HepG2 (cell line): Measurements from ENCODE around the gene SLC16A14. TPM values are rescaled to one million over a fixed set of nuclear protein-coding genes. Genes with fewer than 3 reads are reported as not detected.

ENCODE experiments used
- ATAC-seq: fragments of 200-7000 bp; cut with Tn5 transposase; 3 replicates; pipeline ENCODE4 v1.9.1; 2020; ENCODE audit warnings: mild to moderate bottlenecking, moderate library complexity
- BruUV-seq: library from RNA; stranded (reverse); fragments of 400-500 nt; replicated peaks from 2 replicates; lab custom pipeline; 2021; lab: Mats Ljungman, UMichigan
- CTCF ChIA-PET: fragments of 300-600 bp; formaldehyde crosslinking; extraction: SDS; loops from one replicate; lab custom pipeline; 2021; ENCODE audit warnings: low total read pairs, inconsistent platforms, low intra/inter-chr PET ratio; lab: Yijun Ruan, JAX
- POLR2A ChIA-PET: fragments of 350-600 bp; sonication (Branson Sonifier 250); formaldehyde crosslinking; loops from one replicate; lab custom pipeline; 2020; ENCODE audit warnings: antibody characterized with exemption, inconsistent platforms; lab: Yijun Ruan, JAX
- DNase-seq: peaks from one replicate; pipeline ENCODE4 v3.0.0-alpha.2; 2015; ENCODE audit warnings: low spot score
- FAIRE-seq: peaks from 3 replicates; lab custom pipeline; 2011; peaks lifted over from hg19 to GRCh38; lab: Jason Lieb, UNC
- H2AFZ ChIP-seq: one replicate; pipeline ENCODE4 v1.6.1; 2011; ENCODE audit warnings: low read length, inconsistent platforms
- H3K27ac ChIP-seq: fragments of 300-600 bp; 3 replicates; pipeline ENCODE4 v1.8.0; 2011; ENCODE audit warnings: mixed run types, mild to moderate bottlenecking, mixed read lengths, low read length, inconsistent platforms; ENCODE audit not compliant: insufficient read depth; ENCODE audit errors: extremely low read length
- H3K27me3 ChIP-seq, 2 experiments: fragments of 200-600 bp in 1 of 2; 2 replicates in 1 of 2; 3 replicates in 1 of 2; pipeline versions ENCODE4 v1.6.0 to v1.8.0; 2011; ENCODE audit warnings: low read length in 2 of 2, mild to moderate bottlenecking in 2 of 2, moderate library complexity in 2 of 2, inconsistent platforms in 1 of 2; ENCODE audit not compliant: insufficient read depth in 2 of 2, control insufficient read depth in 1 of 2
- H3K36me3 ChIP-seq, 2 experiments: fragments of 200-600 bp in 1 of 2; replicated peaks in 1 of 2; 2 replicates in 1 of 2; 3 replicates in 1 of 2; pipeline versions ENCODE4 v1.5.1 to v1.8.0; 2011; ENCODE audit warnings: low read length in 2 of 2, inconsistent platforms in 1 of 2; ENCODE audit not compliant: insufficient read depth in 2 of 2, control insufficient read depth in 1 of 2
- H3K4me1 ChIP-seq: 2 replicates; pipeline ENCODE4 v1.5.1; 2012; ENCODE audit warnings: low read length, inconsistent platforms; ENCODE audit not compliant: insufficient read depth
- H3K4me2 ChIP-seq: 2 replicates; pipeline ENCODE4 v1.6.0; 2011; ENCODE audit warnings: low read depth, low read length, inconsistent platforms
- H3K4me3 ChIP-seq, 3 experiments: fragments of 200-600 bp in 1 of 3; sonication (generic), shearing (Covaris generic) in 1 of 3; replicated peaks in 1 of 3; 2 replicates each; pipeline ENCODE4 v1.5.1; 2011 to 2016; ENCODE audit warnings: low read length in 3 of 3, inconsistent platforms in 2 of 3, low read depth in 2 of 3, mild to moderate bottlenecking in 2 of 3, control low read depth in 1 of 3, mixed read lengths in 1 of 3; ENCODE audit not compliant: insufficient read depth in 1 of 3
- H3K79me2 ChIP-seq: one replicate; pipeline ENCODE4 v1.6.1; 2011; ENCODE audit warnings: low read length, inconsistent platforms; ENCODE audit not compliant: insufficient read depth
- H3K9ac ChIP-seq: 2 replicates; pipeline ENCODE4 v1.6.0; 2011; ENCODE audit warnings: mild to moderate bottlenecking, low read depth, low read length, inconsistent platforms; ENCODE audit not compliant: insufficient read depth
- H3K9me3 ChIP-seq: 2 replicates; pipeline ENCODE4 v1.5.1; 2012; ENCODE audit warnings: mild to moderate bottlenecking, low read length
- H4K20me1 ChIP-seq: 2 replicates; pipeline ENCODE4 v1.6.0; 2011; ENCODE audit warnings: inconsistent platforms, mild to moderate bottlenecking, low read length, moderate library complexity; ENCODE audit not compliant: insufficient read depth
- CBX1 ChIP-seq: IDR thresholded peaks from one replicate; pipeline ENCODE4 v1.6.1; 2016; ENCODE audit warnings: antibody characterized with exemption, low read depth
- CEBPG ChIP-seq: IDR thresholded peaks from 2 replicates; pipeline ENCODE4 v1.6.1; 2016
- CHD2 ChIP-seq: IDR thresholded peaks from 2 replicates; pipeline ENCODE4 v1.6.1; 2011; ENCODE audit warnings: low read depth, low read length, improper control_type of control experiment
- HNRNPUL1 ChIP-seq: fragments of 200-400 bp; formaldehyde crosslinking; IDR thresholded peaks from 2 replicates; pipeline ENCODE4 v1.6.1; 2017; ENCODE audit warnings: low read depth, mild to moderate bottlenecking, low read length, moderate library complexity
- KDM2A ChIP-seq: sonication (generic); formaldehyde crosslinking; IDR thresholded peaks from 2 replicates; pipeline ENCODE4 v1.4.0; 2020; ENCODE audit warnings: low read depth, missing genetic modification reagents, borderline replicate concordance
- NAIF1 ChIP-seq: sonication (generic); formaldehyde crosslinking; IDR thresholded peaks from 2 replicates; pipeline ENCODE4 v1.5.0; 2020; ENCODE audit warnings: mild to moderate bottlenecking, missing genetic modification reagents, borderline replicate concordance
- SNAI1 ChIP-seq: sonication (generic); formaldehyde crosslinking; IDR thresholded peaks from 2 replicates; pipeline ENCODE4 v1.5.0; 2020; ENCODE audit warnings: mild to moderate bottlenecking, missing genetic modification reagents, borderline replicate concordance
- SP4 ChIP-seq: sonication (generic); formaldehyde crosslinking; IDR thresholded peaks from 2 replicates; pipeline ENCODE4 v1.8.1; 2023; ENCODE audit warnings: mild to moderate bottlenecking, missing genetic modification reagents
- TCF7 ChIP-seq: sonication (generic); IDR thresholded peaks from 2 replicates; pipeline ENCODE4 v1.6.1; 2016; ENCODE audit warnings: antibody characterized with exemption, low read depth
- TGIF2 ChIP-seq: IDR thresholded peaks from 2 replicates; pipeline ENCODE4 v1.6.1; 2016; ENCODE audit warnings: control low read depth, missing compliant biosample characterization
- ZFP82 ChIP-seq: sonication (generic); formaldehyde crosslinking; IDR thresholded peaks from 2 replicates; pipeline ENCODE4 v1.5.1; 2020; ENCODE audit warnings: mild to moderate bottlenecking, missing genetic modification reagents, borderline replicate concordance
- ZNF24 ChIP-seq: fragments of 450-650 bp; IDR thresholded peaks from 2 replicates; pipeline ENCODE4 v1.6.1; 2017; ENCODE audit warnings: antibody characterized with exemption, mild to moderate bottlenecking
- ZNF552 ChIP-seq: sonication (generic); formaldehyde crosslinking; IDR thresholded peaks from 2 replicates; pipeline ENCODE4 v1.9.0; 2022; ENCODE audit warnings: missing genetic modification reagents, mild to moderate bottlenecking, borderline replicate concordance
- ZNF557 ChIP-seq: sonication (generic); formaldehyde crosslinking; IDR thresholded peaks from 2 replicates; pipeline ENCODE4 v1.4.0; 2020; ENCODE audit warnings: missing genetic modification reagents
- ZNF607 ChIP-seq: sonication (generic); formaldehyde crosslinking; IDR thresholded peaks from 2 replicates; pipeline ENCODE4 v1.5.1; 2020; ENCODE audit warnings: missing genetic modification reagents, mild to moderate bottlenecking, borderline replicate concordance
- ZNF777 ChIP-seq: sonication (generic); formaldehyde crosslinking; IDR thresholded peaks from 2 replicates; pipeline ENCODE4 v1.4.0; 2020; ENCODE audit warnings: missing genetic modification reagents
- WGBS: methylation state at CpG from one replicate; pipeline ENCODE4 v1.1.6; 2017; ENCODE audit warnings: low lambda C conversion rate; 5-methylcytosine and 5-hydroxymethylcytosine counted together
- in situ Hi-C: cut with HindIII; loops from 2 replicates; pipeline ENCODE4 v1.10.0; 2017; ENCODE audit warnings: low pct_unique_long_range_greater_than_20kb; ENCODE audit not compliant: extremely low pct_ligation_motif_present
- intact Hi-C: fragments of 100-400 bp; cut with micrococcal nuclease; formaldehyde crosslinking; loops from one replicate; pipeline ENCODE4 v1.10.0; 2022; ENCODE audit not compliant: unreplicated experiment
- polyA plus RNA-seq, 8 experiments: library from polyadenylated mRNA; depleted of rRNA in 3 of 8; stranded (reverse) in 7 of 8; unstranded in 1 of 8; fragments of >200 nt; fragmentation: Illumina TruSeq in 4 of 8; extraction: Trizol in 4 of 8; gene quantifications; 2 replicates each; pipeline versions ENCODE4 v1.2.1 to v1.2.3, GENCODE V29; 2011 to 2016; ENCODE audit warnings: low read depth in 4 of 8, missing spikeins in 1 of 8, mixed read lengths in 1 of 8; ENCODE audit not compliant: insufficient read depth in 1 of 8
- total RNA-seq, 5 experiments: library from RNA; depleted of rRNA; stranded (reverse); fragments of >200 nt; fragmentation: Illumina TruSeq; extraction: Trizol; gene quantifications; 2 replicates each; pipeline ENCODE4 v1.2.3, GENCODE V29; 2016; ENCODE audit warnings: low read depth in 1 of 5
- TF ChIP-seq, protein P1 (sequence below): IDR thresholded peaks from 2 replicates; pipeline ENCODE4 v1.6.1; 2012; ENCODE audit warnings: low read length, improper control_type of control experiment
- TF ChIP-seq, protein P2 (sequence below), 2 experiments: IDR thresholded peaks; 2 replicates each; pipeline ENCODE4 v1.6.1; 2011 to 2012; ENCODE audit warnings: low read length in 2 of 2, borderline replicate concordance in 1 of 2, low read depth in 1 of 2, mild to moderate bottlenecking in 1 of 2, moderate library complexity in 1 of 2

The SLC16A14 gene
- total and polyA plus RNA-seq, 2 of the 13 experiments (the other 11 are each of a cell fraction or from before 2014, with no cell fraction given): 0.05 TPM; not detected in 1

DNA sequence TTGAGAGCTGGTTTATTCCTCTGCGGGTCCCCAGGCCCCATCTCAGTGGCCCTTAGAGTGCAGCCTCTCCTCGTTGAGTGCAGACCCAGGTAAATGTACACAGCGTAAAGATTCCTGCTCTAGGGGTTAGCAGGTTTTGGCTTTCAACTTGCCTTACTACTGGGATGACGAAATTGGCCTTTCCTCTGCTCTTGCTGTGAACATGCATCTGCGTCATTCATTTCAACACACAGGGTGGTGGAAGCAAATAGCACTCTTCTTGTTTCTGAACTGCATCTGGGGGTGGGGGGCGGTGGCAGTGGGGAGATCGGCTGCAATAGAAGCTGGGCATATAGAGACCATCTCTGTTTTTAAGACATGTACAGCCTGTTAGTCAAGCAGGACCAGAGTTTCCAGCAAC is 16.5 kb upstream of the SLC16A14 start (continued):
- TF ChIP-seq, protein P1, sequence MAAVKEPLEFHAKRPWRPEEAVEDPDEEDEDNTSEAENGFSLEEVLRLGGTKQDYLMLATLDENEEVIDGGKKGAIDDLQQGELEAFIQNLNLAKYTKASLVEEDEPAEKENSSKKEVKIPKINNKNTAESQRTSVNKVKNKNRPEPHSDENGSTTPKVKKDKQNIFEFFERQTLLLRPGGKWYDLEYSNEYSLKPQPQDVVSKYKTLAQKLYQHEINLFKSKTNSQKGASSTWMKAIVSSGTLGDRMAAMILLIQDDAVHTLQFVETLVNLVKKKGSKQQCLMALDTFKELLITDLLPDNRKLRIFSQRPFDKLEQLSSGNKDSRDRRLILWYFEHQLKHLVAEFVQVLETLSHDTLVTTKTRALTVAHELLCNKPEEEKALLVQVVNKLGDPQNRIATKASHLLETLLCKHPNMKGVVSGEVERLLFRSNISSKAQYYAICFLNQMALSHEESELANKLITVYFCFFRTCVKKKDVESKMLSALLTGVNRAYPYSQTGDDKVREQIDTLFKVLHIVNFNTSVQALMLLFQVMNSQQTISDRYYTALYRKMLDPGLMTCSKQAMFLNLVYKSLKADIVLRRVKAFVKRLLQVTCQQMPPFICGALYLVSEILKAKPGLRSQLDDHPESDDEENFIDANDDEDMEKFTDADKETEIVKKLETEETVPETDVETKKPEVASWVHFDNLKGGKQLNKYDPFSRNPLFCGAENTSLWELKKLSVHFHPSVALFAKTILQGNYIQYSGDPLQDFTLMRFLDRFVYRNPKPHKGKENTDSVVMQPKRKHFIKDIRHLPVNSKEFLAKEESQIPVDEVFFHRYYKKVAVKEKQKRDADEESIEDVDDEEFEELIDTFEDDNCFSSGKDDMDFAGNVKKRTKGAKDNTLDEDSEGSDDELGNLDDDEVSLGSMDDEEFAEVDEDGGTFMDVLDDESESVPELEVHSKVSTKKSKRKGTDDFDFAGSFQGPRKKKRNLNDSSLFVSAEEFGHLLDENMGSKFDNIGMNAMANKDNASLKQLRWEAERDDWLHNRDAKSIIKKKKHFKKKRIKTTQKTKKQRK: no peak
- TF ChIP-seq, protein P2, sequence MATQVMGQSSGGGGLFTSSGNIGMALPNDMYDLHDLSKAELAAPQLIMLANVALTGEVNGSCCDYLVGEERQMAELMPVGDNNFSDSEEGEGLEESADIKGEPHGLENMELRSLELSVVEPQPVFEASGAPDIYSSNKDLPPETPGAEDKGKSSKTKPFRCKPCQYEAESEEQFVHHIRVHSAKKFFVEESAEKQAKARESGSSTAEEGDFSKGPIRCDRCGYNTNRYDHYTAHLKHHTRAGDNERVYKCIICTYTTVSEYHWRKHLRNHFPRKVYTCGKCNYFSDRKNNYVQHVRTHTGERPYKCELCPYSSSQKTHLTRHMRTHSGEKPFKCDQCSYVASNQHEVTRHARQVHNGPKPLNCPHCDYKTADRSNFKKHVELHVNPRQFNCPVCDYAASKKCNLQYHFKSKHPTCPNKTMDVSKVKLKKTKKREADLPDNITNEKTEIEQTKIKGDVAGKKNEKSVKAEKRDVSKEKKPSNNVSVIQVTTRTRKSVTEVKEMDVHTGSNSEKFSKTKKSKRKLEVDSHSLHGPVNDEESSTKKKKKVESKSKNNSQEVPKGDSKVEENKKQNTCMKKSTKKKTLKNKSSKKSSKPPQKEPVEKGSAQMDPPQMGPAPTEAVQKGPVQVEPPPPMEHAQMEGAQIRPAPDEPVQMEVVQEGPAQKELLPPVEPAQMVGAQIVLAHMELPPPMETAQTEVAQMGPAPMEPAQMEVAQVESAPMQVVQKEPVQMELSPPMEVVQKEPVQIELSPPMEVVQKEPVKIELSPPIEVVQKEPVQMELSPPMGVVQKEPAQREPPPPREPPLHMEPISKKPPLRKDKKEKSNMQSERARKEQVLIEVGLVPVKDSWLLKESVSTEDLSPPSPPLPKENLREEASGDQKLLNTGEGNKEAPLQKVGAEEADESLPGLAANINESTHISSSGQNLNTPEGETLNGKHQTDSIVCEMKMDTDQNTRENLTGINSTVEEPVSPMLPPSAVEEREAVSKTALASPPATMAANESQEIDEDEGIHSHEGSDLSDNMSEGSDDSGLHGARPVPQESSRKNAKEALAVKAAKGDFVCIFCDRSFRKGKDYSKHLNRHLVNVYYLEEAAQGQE (IDR thresholded peaks at IDR 0.05; ENCODE audit: borderline replicate concordance in 1 of 2, low read depth in 1 of 2, low read length in 2 of 2): no peak
- no peak for TF ChIP-seq CBX1

DNA sequence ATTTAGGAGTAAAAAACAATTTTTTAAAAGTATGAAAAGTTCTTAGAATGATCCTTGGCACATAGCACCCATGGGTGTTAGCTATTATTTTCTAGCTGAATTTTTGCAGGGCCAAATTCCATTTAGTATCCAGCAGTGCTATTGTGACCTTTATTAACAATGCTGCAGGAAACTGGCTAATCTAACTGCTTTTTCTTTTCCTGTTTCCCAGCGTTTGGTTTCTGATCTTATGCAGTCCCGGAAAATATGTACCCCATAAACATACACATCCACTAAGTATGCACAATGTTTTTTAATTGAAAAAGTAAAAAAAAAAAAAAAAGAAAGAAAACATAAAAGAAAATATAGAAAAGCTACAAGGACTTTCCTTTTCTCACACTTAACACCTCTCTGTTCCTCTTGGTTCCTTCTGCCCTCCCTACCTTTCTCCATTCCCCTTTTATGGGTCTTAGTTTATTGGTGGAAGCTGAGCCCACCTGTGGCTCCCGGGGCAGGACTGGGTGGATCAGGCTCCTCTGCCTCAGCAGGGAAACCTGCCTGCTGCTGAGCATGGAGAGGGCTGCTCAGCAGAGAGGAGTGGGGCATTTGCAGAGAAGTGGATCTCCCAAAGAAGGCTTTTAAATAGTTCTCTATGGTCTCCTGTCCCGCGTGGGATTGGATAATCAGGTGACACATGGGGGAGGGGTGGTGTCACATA is 9.3 kb upstream of the SLC16A14 start:
- CTCF ChIA-PET: no interaction called here
- Histone ChIP-seq H3K9ac (no peak overlapping the region), H2AFZ (no peak overlapping the region), H3K4me1 (peaks cover 7% of the 10 kb centered on the region), H3K9me3 (no peaks in the 10 kb centered on the region), H4K20me1 (no peaks in the 10 kb centered on the region), H3K36me3 (no peaks in the 10 kb centered on the region), H3K79me2 (no peaks in the 10 kb centered on the region), H3K4me2 (no peak overlapping the region), H3K27me3 (peaks cover 0 to 41% of the 10 kb centered on the region in 2 experiments; a peak in 4 of 5 replicates), H3K4me3 (no peak overlapping the region), H3K27ac (no peak overlapping the region)
- intact Hi-C loops (no loop called here), in situ Hi-C loops (no loop called here)
- no peak for DNase-seq
- WGBS: 22% methylated on average over 5 of the region's 5 CpGs
- BruUV-seq: no TSS peak
- POLR2A ChIA-PET: no interaction called here
- FAIRE-seq: no peak
- no peak for ATAC-seq
- TF ChIP-seq ZNF557 (CRISPR knock-in tag) (no peak), CEBPG (CRISPR knock-in tag) (no peak), ZNF552 (CRISPR knock-in tag) (no peak), TCF7 (no peak), ZNF607 (CRISPR knock-in tag) (no peak), ZNF777 (CRISPR knock-in tag) (no peak), TGIF2 (no peak), NAIF1 (no peak), HNRNPUL1 (no peak), SP4 (CRISPR knock-in tag) (no peak), CHD2 (no peak), SNAI1 (no peak), ZFP82 (CRISPR knock-in tag) (no peak), ZNF24 (no peak), KDM2A (CRISPR knock-in tag) (no peak)
